SW480 (cell line): ENCODE results near the gene STRADB.
"Not testable (repeated sequence)": the region's sequence is repeated elsewhere in the genome, so short reads cannot be mapped to it uniquely, and the experiment has no call there.

Experiments used
- DNase-seq: peaks from one replicate; pipeline ENCODE4 v3.0.0-alpha.2; 2016; ENCODE audit warnings: low spot score

Gene STRADB

DNA sequence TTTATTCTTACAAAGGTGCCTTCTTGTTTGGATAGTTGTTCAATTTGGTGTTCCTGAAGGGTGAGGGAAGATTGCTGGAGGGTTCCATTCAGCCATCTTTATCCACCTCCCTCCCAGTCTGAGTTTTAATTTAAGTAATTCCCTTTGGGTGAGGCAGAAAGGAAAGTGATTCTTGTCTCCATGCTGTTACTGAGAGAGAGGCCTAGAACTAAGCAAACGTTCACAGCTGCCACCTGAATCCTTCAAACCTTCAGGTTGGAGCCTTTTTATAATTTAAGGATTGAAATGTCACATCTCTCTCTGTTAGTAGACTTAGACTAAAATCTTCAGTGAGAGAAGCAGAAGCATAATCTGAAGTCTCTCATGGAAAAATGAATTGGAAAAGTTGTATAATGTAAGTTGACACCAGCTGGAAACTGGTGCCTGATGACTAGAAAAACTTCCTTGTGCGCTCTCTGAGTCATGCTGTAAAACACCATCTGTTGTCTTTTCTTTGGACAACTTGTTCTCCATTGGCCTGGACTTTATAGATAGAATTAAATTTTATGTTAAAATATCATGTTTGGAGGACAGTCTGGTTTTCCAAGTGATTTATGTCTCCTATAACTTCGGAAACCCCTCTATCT, 14.6 kb downstream of the STRADB start:
- DNase-seq = no peak

DNA sequence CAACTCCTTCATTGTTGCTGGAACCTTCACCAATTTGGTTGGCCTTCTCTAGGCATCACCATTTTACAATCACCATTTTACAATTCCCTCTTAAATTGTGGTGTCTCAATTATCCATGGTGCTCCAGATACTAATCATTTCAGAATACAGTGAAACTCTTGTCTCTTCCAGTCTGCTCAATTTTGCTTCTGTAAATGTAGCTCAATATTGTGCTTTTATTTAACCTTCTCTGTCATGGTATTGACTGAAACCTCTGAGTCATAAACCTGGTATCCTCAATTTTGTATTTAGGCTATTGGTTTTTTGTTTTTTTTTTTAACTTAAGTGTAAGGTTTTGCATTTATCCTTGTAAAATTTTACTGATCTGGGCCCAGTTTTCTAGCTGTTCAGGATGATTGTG, 16.1 kb downstream of the STRADB start:
- no peak for DNase-seq

DNA sequence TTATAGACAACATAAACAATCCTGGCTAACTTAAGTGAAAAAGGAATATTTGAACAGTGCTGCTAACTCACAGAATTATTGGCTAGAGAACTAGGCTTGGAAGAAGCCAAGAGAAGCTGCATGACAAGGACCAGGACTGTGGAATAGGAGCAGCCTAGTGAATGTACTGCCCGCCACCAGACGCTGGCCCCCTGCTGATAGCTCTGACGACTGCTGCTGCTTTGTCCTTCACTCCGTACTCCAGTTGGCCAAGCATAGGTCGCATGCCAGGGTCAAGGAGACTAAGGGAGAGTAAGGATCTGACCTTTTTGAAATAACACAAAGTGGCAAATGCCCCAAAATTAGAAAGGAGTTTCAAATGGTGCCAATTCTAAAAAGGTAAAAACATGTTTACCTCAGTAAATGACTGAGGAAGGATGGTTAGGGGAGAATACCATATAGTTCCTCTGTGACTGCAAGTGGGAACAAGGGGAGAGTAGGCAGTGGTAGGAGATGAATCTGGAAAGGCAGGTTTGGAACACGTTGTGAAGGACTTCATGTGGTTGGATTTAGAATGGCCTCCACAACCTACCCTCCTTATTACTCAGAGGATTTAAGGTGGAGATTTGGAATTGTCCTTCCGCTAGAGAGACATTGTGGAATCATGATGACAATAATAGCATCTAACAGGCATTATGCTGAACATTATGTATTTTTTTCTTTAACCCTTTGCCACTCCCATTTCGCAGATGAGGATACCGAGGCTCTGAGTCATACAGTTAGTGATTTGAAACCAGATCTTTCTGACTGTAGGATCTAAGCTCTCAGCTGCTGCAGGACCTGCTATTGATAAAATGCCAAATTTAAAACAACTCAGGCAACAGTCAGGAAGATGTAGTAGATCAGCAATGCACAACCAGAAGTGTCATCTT, 19.5 kb downstream of the STRADB start:
- no peak for DNase-seq

DNA sequence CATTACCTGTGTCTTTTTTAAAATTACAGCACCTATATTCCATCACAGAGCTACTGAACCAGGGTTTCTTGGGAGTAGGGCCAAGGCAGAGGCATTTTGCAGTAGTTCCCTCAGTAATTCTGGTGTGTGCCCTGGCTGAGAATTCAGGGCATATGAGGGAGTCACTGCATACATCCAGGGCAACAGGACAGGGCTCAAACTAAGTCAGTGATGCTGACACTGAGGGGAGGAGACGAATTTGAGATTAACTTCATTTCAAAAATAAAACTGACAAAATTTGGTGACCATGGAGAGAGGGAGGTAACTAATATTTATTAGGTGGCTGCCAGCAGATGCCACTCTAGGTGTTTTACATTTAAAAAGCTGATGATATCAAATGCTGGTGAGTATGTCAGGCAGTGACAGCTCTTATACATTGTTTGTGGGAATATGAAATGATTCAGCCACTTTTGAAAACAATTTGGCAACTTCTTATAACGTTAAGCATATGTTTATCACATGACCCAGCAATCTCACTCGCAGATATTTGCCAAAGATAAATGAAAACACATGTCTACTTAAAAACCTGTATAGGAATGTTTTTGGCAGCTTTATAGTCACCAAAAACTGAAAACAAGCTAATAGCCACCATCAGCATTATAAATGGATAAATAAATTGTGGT, 20.3 kb downstream of the STRADB start:
- DNase-seq = no peak

DNA sequence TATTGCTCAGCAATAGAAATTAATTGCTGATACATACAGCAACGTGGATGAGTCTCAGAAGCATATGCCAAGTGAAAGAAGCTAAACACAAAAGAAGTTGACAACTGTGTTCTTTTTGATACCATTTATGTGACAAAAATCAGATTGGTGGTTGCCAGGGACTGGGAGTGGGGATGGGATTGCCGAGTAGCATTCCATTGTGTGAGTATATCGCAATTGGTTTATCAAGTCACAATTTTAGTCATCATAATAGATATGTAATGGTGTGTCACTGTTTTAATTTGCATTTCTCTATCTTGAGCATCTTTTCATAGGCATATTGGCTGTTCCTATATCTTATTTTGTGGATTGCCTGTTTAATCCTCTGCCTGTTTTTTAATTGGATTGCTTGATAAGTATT, 20.9 kb downstream of the STRADB start:
- no peak for DNase-seq

DNA sequence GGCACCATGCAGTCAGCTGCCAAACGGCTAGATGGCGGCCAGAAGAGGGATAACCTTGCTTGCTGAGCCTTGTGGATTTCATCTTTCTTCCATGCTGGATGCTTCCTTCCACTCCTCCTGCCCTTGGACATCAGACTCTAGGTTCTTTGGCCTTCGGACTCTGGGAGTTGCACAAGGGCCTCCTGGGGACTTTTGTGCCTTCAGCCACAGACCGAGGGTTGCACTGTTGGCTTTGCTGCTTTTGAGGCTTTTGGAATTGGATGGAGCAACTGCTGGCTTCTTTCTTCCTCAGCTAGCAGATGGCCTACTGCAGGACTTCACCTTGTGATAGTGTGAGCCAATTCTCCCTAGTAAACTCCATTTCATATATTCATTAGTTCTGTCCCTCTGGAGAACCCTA, 31.0 kb downstream of the STRADB start:
- DNase-seq = no peak

DNA sequence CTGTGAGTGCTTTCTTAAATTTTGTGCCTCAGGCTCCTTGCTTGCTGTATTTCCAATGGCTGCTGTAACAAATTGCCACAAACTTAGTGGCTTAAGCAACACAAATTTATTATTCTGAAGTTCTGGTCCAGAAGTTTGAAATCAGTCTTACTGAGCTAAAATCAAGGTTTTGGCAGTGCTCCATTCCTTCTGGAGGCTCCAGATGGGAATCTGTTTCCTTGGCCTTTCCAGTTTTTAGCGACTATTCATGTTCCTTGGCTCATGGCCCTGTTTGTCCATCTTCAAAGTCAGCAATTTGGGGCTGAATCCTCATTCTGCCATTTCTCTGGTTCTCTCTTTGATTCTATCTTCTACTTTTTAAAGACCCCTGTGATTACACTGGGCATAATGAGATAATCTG, 31.8 kb downstream of the STRADB start:
- DNase-seq = no peak

DNA sequence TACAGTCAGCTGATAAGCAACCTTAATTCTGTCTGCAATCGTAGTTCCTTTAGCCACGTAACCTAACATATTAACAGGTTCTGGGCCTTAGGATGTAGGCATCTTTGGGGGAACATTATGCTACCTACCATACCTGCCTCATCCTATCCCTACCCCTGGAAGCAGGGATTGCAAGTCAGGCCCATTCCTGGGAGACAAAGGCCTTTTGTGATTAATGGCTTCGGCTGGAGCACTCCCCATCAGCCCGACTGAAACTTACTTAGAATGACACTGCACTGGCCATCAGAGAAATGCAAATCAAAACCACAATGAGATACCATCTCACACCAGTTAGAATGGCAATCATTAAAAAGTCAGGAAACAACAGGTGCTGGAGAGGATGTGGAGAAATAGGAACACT, 32.2 kb downstream of the STRADB start:
- not testable (repeated sequence) for DNase-seq

DNA sequence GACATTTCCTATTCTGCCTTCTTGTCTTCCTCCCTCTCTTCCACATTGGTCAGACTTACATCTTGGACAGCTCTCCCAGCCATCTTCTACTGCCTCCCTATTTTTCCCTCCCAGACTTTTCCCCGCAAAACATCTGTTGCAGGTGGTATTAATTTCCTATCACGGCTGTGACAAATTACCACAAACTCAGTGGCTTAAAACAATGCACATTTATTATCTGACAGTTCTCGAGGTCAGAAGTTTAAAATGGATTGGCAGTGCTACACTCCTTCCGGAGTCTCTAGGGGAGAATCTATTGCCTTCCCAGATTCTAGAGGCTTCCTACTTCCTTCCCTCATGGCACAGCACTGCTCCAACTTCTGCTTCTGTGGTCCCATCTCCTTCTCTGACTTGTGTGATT, 33.3 kb downstream of the STRADB start:
- DNase-seq = no peak

DNA sequence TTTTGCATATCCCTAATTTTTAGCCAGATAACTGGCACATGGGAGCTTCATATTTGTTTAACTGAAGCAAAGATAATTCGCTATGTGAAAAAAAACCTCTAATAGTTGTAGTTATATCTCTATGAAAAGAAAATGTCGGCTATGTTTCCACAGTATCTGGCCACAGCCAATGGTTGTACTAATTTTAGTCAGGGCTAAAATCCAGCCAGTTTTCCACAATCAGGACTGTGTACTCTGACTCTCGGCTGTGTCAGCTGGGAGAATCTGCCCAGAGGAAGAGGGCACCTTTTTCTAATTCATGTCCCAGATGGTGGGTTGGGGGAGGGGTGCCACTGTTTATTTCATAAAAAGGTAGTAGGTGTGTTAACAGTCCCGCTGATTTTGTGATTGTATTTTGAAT, 38.8 kb downstream of the STRADB start:
- DNase-seq = no peak

DNA sequence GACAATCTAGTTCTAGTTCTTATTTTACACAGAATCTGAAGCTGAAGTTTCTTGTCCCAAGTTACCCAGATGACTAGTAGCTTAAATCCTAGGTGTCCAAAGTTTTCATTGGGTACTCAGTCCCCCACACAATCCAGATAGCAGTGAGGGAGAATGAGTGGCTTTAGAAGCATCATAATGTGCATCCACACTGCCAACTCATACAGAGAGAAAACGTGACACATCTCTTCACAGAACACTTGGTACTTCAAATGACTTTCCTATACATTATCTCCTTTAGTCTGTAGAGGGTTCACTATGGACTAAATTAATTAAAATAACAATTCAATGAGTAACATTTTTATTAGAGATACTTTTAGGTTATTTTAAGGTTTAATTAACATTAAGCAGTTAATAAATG, 45.2 kb downstream of the STRADB start:
- DNase-seq = no peak

DNA sequence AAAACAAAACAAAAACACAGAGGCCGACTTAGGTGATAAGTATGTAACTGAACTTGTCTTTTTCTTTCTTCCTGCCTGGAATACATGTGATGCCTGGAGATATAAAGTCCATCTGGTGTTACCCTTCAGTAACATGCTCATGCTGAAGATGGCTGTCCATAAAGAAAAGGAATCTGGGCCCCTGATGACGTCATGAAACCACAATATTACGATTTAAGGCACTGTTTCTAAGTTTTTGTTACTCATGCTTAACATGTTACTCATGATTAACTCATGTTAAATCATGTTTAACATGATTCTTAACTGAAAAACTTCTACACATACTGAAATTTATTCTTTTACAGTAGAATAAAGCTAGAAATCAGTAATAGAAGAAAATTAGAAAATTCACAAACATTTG, 49.0 kb downstream of the STRADB start:
- DNase-seq = no peak

DNA sequence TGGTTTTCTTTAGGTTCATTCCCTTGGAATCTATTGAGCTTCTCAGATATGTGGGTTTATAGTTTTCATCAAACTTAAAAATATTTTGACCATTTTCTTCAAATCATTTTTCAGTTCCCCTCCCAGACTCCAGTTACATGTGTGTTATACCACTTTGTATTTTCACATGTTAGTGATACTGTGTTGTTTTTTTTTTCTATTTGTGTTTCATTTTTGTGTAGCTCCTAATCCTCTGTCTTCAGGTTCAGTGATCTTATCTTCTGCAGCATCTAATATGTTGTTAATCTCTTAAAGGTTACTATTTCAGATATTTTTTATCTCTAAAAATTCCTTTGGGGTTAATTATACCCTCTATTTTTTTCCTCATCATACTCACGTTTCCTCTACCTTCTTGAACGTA, 51.2 kb downstream of the STRADB start:
- no peak for DNase-seq

DNA sequence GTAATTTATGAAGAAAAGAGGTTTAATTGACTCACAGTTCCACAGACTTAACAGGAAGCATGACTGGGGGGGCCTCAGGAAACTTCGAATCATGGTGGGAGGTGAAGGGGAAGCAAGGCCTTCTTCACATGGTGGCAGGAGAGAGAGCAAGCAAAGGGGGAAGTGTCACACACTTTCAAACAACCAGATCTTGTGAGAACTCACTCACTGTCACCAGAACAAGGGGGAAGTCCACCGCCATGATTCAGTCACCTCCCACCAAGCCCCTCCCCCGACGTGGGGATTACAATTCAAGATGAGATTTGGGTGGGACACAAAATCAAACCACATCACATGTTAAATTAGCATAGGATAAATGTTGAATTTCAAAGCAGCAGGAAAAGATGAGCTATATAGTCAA, 56.2 kb downstream of the STRADB start:
- no peak for DNase-seq

DNA sequence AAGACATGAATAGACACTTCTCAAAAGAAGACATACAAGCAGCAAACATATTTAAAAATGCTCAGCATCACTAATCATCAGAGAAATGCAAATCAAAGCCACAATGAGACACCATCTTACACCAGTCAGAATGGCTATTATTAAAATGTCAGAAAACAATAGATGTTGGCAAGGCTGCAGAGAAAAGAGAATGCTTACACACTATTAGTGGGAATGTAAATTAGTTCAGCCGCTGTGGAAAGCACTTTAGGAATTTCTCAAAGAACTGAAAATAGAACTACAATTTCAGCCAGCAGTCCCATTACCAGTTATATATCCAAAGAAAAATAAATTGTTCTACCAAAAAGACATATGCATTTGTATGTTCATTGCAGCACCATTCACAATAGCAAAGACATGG, 61.7 kb downstream of the STRADB start:
- no peak for DNase-seq

DNA sequence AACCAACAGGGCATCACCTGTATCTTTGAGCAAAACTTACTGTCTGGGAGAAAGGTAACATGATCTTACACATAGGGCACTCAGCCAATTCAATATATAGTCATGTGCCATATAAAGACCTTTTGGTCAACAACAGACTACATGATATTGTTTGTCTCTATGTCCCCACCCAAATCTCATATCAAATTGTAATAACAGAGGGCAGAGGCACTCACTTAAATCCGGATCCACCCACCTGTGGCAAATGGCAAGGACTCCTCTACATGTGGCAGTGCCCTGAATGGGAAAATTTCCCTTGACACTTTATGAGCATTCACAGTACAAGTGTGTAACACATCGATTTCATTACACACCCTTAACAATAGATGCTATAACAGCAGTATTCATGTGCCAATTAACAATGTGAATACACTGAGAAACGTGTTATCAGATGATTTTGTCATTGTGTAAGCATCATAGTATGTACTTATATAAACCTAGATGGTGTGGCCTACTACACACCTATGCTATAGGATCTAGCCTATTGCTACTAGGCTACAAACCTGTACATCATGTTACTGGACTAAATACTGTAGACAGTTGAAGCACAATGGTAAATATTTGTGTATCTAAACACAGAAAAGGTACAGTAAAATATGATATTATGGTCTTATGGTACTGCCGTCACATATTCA, 64.2 kb downstream of the STRADB start:
- DNase-seq = no peak

DNA sequence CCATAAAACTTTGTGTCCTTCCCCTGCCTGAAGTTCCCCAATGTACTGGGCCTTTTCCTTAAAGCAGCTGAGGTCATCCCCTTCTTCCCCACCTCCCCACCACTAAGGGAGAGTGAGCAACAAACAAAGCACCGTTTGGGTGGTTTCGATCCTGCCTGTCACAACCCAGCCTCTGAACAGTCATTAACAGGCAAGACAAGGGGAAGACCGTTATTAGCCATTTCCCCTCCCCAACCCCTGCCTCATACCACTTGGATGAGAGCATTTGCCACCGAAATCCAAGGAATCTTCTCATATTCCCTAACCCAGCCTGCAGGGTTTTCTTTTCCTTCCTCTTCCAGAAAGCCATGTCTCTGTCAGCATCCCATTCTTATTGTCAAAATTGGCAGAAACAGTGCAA, 65.6 kb downstream of the STRADB start:
- no peak for DNase-seq

DNA sequence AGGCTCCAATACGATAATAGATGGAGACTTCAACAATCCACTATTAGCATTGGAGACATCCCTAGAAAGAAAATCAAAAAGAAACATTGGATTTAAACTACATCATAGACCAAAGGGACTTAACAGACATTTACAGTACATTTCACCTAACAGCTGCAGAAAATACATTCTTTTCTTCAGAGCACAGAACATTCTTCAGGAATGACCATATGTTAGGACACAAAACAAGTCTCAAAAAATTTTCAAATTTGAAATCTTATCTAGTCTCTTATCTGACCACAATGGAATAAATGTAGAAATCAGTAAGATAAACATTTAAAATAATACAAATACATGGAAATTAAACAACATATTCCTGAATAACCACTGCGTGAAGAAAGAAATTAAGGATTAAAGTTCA, 68.7 kb downstream of the STRADB start:
- no peak for DNase-seq

DNA sequence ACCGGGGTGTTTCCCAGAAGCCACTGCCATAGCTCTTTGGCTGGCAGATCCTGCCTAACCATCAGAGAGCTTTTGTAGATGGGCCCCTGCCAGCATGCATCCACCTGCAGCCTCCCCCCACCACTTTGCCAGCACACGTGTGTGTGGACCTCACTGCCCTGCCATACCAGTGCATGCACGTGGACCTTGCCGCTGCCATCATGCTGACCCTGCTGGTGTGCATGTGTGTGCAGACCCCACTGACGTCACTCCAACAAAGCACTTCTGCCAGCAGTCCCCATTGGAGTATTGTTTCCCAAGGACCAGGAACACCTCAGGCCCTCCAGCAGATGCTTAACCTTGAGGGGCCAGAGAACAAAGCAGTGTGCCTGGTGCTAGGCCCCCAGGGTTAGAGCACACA, 71.4 kb downstream of the STRADB start:
- no peak for DNase-seq

DNA sequence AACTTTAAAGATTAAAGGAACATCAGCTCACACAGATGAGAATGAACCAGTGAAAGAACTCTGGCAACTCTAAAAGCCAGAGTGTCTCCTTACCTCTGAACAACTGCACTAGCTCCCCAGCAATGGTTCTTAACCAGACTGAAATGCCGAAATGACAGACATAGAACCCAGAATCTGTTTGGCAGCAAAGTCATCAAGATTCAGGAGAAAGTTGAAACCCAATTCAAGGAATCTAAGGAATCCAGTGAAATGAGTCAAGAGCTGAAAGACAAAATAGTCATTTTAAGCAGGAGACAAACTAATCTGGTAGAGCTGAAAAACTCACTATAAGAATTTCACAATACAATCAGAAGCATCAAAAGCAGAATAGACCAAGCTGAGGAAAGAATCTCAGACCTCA, 72.0 kb downstream of the STRADB start:
- DNase-seq = no peak
